Measurements from ENCODE around the gene CENPN.

The CENPN gene

DNA sequence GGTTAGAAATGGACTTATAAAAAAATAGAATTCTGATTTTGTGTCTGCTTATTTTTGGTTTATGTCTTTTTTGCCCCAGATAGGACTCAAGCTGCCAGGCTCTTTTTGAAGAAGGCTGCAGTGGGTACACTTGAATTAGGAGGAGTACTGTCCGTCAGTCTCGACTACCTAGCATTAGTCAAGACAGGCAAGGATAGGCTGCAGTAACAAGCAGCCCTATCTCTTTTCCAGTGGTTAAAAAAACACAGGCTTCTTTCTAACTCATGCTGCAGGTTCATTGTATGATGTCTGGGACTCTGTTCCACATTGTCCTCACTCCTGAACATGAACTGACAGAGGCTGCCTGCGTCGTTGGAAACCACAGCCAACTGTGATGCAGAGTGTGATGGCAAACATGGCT lies 62.0 kb downstream of the CENPN start:
- in situ Hi-C loops (cut with MboI; ENCODE audit: low pct_unique_long_range_greater_than_20kb, low sequenced_read_pairs): no loop called here
- DNase-seq: no peak

DNA sequence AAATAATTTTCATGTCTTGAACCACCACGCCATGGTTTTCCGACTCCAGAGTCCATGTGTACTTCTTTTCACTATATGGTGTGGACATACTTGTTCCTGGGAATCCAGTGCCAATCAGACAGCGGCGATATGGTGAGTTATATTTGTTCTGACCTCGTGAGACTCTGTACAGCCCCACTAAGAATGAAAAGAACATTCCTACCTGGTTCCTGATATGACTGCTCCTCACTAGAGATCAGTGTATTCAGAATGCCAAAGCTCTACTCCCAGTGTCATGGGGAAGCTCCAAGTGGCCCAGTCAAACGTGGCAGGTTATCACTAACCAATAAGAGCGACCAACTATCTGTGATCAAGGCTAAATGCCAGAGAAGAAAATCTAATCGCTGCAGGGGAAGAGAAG lies 64.0 kb downstream of the CENPN start:
- no peak for DNase-seq
- in situ Hi-C loops (cut with MboI; ENCODE audit: low pct_unique_long_range_greater_than_20kb, low sequenced_read_pairs): no loop called here

DNA sequence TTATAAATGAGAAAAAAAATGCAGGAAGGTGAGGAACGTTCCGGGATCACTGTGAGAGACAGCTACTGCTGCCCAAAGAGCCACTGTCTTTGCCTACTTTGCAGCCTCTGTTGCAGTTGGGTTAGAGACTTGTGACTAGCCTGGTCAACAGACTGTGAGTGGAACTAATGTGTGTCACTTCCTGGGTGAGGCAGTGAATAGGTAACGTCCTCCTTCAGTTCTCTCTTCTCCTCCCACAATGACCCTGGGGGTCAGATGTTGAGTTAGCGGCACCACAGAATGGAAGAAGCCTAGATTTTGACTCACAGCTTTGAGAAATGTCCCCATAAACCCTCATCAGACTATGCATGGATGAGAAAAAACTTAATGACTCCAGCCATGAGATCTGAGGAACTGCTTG lies 64.8 kb downstream of the CENPN start:
- DNase-seq: no peak
- in situ Hi-C loops (cut with MboI; ENCODE audit: low pct_unique_long_range_greater_than_20kb, low sequenced_read_pairs): no loop called here

DNA sequence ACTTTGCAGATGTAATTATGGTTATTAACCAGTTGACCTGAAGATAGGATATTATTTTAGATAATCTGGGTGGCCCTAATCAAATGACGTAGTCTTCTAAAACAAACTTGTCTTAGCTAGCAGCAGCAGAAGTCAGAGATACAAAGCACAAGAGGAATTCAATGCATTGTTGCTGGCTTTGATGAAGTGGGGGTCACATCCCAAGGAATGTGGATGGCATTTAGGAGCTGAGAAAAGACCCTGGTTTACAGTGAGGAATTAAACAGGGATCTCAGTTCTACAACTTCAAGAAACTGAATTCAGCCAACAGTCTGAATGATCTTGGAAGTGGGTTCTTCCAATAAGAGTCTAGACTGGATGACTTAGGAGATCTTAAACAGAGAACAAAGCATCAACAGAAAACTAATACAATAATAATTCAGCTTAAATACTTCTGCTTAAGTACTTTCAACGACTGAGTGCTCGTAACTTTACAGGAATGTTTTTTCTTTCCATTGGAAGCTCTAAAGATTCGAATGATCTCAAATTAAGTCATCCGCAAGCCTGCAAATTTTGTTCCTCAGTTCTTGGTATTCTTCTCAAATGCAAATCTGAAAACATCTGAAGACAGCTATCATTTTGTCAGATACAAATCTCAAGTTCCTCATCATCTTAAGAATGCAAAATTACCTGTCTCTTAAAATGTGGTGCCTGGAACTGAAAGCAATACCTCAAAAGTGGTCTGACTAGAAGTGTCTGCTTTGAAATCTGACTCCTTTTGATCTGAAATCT lies 66.7 kb downstream of the CENPN start:
- no peak for DNase-seq
- in situ Hi-C loops (cut with MboI; ENCODE audit: low pct_unique_long_range_greater_than_20kb, low sequenced_read_pairs): no loop called here

GRCh38 chr16:81076566-81077075 lies 69.6 kb downstream of the CENPN start:
- peak; percentile 94 for DNase-seq
- in situ Hi-C loops (cut with MboI; ENCODE audit: low pct_unique_long_range_greater_than_20kb, low sequenced_read_pairs): no loop called here

GRCh38 chr16:81077076-81077940 lies 70.3 kb downstream of the CENPN start, which contains the start of gene C16orf46:
C16orf46 (minus strand) TSS chr16:81077238; CDS start chr16:81063955, 13,283 bp downstream.
- peak; percentile 97 for DNase-seq
- in situ Hi-C loops (cut with MboI; ENCODE audit: low pct_unique_long_range_greater_than_20kb, low sequenced_read_pairs): no loop called here

GRCh38 chr16:81080233-81080632 lies 73.2 kb downstream of the CENPN start:
- in situ Hi-C loops (cut with MboI; ENCODE audit: low pct_unique_long_range_greater_than_20kb, low sequenced_read_pairs): no loop called here
- no peak for DNase-seq

GRCh38 chr16:81081014-81081413 lies 74.0 kb downstream of the CENPN start:
- in situ Hi-C loops (cut with MboI; ENCODE audit: low pct_unique_long_range_greater_than_20kb, low sequenced_read_pairs): no loop called here
- no peak for DNase-seq

Data from KBM-7 (cell line).